Stimulated activated CD8-positive, alpha-beta memory T cell treated with anti-CD3 and anti-CD28 coated beads, Interleukin-15, amount 100 ng/mL, for 1 hour (primary cell): ENCODE results near the gene C19orf81.
A peak's percentile ranks its signal among the peaks of the same experiment; 100 is the strongest.

Experiments used
- DNase-seq: peaks from one replicate; pipeline ENCODE4 v3.0.0-alpha.2; 2020; ENCODE audit warnings: low read depth

C19orf81 gene

GRCh38 chr19:50629801-50630200 lies 19.4 kb upstream of the C19orf81 start:
- no peak for DNase-seq

- DNase-seq: no peak
These were observed 17.0 kb upstream of the C19orf81 start for GRCh38 chr19:50632151-50632835.

- DNase-seq: no peak
These were observed 15.9 kb upstream of the C19orf81 start for GRCh38 chr19:50633359-50633758.

GRCh38 chr19:50633973-50634372 lies 15.3 kb upstream of the C19orf81 start:
- no peak for DNase-seq

GRCh38 chr19:50636317-50637085 lies 12.7 kb upstream of the C19orf81 start:
- no peak for DNase-seq

GRCh38 chr19:50638600-50638999 lies 10.6 kb upstream of the C19orf81 start:
- DNase-seq: no peak

- no peak for DNase-seq
These were observed 9.8 kb upstream of the C19orf81 start, which contains the start of gene SYT3 for GRCh38 chr19:50639121-50640112. Gene SYT3 (minus strand): TSS chr19:50639881. CDS start chr19:50637411, 2,470 bp downstream.

GRCh38 chr19:50640368-50640767 lies 8.9 kb upstream of the C19orf81 start:
- no peak for DNase-seq

GRCh38 chr19:50644315-50644915 lies 4.8 kb upstream of the C19orf81 start:
- no peak for DNase-seq

- DNase-seq: no peak
These were observed 4.1 kb upstream of the C19orf81 start for GRCh38 chr19:50645107-50645506.

GRCh38 chr19:50646074-50646807 lies 3.0 kb upstream of the C19orf81 start:
- no peak for DNase-seq

- no peak for DNase-seq
These were observed 1.2 kb upstream of the C19orf81 start for GRCh38 chr19:50647879-50648615.

GRCh38 chr19:50648659-50649058 lies 586 bp upstream of the C19orf81 start:
- DNase-seq: no peak

- no peak for DNase-seq
These were observed 1.9 kb downstream of the C19orf81 start for GRCh38 chr19:50651174-50651573.

- DNase-seq: no peak
These were observed 3.5 kb downstream of the C19orf81 start for GRCh38 chr19:50652722-50653121.

GRCh38 chr19:50654882-50655281 lies 5.6 kb downstream of the C19orf81 start:
- DNase-seq: no peak

GRCh38 chr19:50657222-50657669 lies 8.0 kb downstream of the C19orf81 start:
- no peak for DNase-seq

- DNase-seq: peak; percentile 44
These were observed 8.6 kb downstream of the C19orf81 start for GRCh38 chr19:50657712-50658440.
